DMS79 treated with DMSO at 0.1 percent for 48 hours (cell line): ENCODE results near the gene ZNF66.
"Not testable (repeated sequence)": the region's sequence is repeated elsewhere in the genome, so short reads cannot be mapped to it uniquely, and the experiment has no call there.

Experiments used
- DNase-seq: peaks from one replicate; lab custom pipeline; 2025; lab: John Stamatoyannopoulos, UW

The ZNF66 gene

GRCh38 chr19:20776083-20777076 is at the start of gene ZNF66:
ZNF66 (plus strand) TSS chr19:20776304; CDS start chr19:20776448, 144 bp downstream.
- peak; percentile 98 for DNase-seq

DNA sequence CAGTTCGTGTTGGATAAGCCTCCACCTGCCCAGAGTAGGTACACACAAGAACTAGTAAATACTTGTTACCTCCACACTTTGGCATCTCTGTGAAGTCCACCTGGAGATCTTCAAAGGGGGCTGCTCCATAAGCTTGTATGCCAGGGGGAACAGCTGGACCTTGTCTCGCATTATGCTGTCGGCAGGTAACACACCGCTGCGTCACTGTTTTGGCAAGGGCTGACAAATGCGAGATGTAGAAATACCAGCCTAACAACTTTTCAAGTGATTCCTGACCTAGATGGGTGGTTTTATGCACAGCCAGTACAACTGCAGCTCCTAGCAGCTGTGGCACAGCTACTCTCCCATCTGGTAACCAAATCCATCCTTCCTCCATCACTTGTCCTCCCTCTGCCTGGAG is 25.9 kb upstream of the ZNF66 start:
- DNase-seq: peak; percentile 14

DNA sequence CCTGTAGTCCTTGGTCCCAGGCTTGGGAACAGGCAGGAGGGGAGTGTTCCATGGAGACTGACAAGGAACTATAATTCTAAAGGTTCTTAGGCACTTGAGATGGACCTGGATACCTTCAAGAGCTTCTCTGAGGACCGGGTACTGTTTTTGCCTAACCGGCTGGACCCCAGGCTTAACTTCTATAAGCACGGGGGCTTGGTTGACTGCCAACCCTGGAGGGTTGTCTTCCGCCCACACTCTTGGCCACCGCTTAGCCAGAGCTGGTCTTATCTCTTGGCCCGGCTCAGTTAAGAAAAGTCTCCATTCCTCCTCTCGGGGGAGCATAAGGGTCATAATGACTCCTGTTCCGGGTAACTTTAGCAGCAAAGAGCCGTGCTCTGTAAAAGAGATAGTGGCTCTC is 23.8 kb upstream of the ZNF66 start:
- DNase-seq: not testable (repeated sequence)

- not testable (repeated sequence) for DNase-seq
Measured at GRCh38 chr19:20769225-20769736, 6.8 kb upstream of the ZNF66 start.

DNA sequence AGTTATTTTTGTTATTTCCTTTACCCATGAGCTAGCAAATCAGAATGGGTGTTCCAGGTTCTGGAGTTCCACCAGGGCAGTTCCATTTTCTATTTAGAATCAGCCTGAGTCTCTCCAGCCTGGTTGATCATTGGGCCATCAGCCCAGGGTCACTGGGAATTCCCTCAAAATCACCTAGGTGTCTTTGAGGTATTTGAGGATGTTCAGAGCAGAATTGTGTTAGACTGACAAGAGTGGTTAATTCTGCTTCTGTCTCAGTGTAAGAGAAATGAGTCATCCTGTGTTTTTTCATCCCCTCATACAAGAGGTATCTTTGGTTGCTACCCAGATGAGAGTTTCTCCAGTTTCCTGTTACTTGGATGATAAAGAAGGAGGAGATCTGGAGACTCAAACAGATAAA is 11.7 kb downstream of the ZNF66 start:
- DNase-seq: no peak

DNA sequence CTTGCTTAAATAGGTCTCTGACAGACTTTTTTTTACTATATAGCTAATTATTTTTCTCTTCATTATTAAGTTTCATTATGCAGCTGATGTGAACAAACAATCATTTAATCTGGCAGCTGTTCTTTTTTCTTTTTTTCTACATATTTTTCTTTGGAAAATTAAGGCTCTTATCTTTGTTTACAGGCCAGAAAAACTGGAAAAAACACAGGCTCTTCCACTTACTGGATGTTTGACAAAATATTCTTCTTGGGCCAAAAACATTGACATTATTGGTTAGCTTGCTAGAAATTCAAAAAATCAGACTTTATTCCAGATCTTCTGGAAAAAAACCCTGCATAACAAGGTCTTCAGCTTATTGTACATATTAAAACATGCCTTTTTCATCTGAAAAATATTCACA is 15.7 kb downstream of the ZNF66 start:
- no peak for DNase-seq

- DNase-seq: not testable (repeated sequence)
Measured at GRCh38 chr19:20806311-20807262, 30.5 kb downstream of the ZNF66 start.

DNA sequence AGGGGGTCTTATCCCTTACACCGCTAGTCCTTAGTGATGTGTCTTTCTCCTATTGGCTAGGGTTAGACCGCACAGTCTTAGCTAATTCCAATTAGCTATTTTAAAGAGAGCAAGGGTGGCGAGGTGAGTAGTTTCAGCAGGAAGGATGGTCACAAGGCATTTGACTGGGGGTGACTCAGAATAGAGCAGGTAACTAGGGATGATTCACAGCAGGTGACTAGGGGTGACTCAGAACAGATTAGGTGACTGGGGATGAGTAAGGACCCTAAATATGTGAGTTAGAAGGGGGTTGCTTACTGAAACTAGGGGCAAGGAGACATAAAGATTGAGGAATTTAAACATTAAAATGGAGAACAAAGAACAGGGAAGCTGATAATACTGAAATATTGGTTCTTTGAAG is 64.3 kb downstream of the ZNF66 start:
- DNase-seq: no peak
